VCaP (cell line): Measurements from ENCODE around the gene SLCO2A1.

Experiments used
- H3K27ac ChIP-seq: fragments of 450-650 bp; 2 replicates; pipeline ENCODE4 v1.5.1; 2017
- TF ChIP-seq, protein P1 (sequence below): fragments of 450-650 bp; conservative IDR thresholded peaks from 2 replicates; pipeline ENCODE4 v1.5.1; 2017; ENCODE audit warnings: mild to moderate bottlenecking, moderate library complexity

Gene SLCO2A1

GRCh38 chr3:134059671-134060560, 30.2 kb upstream of the SLCO2A1 start:
- no peak overlapping the region; the same call in 1 of the 2 replicates for H3K27ac ChIP-seq
- TF ChIP-seq, protein P1, sequence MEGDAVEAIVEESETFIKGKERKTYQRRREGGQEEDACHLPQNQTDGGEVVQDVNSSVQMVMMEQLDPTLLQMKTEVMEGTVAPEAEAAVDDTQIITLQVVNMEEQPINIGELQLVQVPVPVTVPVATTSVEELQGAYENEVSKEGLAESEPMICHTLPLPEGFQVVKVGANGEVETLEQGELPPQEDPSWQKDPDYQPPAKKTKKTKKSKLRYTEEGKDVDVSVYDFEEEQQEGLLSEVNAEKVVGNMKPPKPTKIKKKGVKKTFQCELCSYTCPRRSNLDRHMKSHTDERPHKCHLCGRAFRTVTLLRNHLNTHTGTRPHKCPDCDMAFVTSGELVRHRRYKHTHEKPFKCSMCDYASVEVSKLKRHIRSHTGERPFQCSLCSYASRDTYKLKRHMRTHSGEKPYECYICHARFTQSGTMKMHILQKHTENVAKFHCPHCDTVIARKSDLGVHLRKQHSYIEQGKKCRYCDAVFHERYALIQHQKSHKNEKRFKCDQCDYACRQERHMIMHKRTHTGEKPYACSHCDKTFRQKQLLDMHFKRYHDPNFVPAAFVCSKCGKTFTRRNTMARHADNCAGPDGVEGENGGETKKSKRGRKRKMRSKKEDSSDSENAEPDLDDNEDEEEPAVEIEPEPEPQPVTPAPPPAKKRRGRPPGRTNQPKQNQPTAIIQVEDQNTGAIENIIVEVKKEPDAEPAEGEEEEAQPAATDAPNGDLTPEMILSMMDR, result 0 out of 2 replicates have a peak, but pooled peaks have one; percentile 10

DNA sequence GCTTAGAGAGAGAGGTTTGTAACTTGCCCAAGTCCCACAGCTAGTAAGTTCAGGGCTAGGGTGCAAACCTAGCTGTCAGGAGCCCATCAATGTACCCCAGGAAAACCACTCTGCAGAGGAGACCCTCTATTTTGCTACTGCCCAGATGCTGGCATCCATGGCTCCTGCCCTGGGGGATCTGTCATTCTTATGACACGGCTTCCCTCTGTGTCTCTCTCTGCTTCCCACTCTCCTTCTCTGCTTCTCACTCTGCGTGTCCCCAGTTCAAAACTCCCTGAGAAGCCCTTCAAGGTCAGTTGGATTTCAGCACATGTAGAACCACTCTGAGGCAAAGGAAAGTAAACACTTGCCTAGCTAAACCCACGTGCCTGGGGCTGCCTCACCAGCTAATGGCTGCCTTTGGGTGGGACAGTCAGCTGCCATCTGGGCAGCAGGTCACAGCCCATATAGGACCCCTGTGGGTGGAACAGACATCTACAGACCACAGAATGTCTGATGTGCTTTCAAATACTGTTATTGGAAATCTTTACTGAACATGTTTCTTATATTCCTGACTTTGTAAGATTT, 29.4 kb upstream of the SLCO2A1 start:
- no peak overlapping the region for H3K27ac ChIP-seq
- TF ChIP-seq, protein P1, result no peak

DNA sequence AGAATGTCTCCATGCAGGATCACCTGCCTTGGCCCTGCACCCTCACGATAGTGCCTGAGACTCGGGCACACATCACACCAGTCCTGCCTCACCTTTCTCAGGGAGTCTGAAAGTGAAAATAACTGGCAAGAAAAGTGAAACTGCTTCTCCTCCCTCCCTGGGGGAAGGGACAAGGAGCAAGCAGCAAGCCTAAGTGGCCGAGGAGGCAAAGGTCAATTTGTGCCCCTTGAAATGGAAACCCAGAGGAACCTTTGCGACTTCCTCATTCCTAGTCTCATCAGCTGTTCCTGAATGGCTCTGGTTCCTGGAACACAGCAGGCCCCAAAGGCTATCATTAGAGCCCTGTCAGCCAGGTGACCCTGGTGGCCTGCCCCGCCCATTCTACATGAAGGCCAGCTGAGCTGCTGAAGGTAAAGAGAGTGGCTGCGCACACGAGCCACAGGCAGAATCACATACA, 28.0 kb upstream of the SLCO2A1 start:
- no peak overlapping the region for H3K27ac ChIP-seq
- TF ChIP-seq, protein P1, result no peak

DNA sequence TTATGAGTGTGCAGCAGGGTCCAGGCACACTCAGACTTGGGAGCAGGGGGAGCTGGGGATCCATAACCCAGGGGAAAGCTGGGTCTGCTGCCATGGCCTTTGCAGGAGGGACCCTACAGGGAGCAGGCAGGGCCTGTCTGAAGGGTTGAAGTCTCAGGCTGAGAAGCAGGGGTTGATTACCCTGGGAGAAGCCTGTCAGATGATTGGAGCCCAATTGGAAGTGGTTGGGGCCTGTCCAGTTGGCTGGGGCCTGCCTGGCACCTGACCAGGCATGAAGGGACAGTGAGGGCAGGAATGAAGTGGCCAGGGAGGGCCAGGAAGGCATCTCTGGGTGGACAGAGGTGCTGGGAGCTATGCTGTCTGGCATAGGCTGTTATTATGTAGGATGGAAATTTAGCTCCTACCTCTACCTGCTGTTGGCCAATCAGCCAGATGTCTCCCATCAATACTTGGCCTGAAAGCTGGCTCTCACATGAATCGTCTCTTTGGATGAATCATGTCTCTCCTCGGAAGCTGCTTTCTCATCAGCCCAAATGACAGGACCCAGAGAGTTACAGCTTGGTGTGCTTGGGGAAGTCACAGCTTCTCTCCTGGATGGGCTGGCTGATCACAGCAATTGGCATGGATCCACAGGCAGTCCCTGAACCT, 27.4 kb upstream of the SLCO2A1 start:
- H3K27ac ChIP-seq, result no peak overlapping the region
- TF ChIP-seq, protein P1, result no peak

DNA sequence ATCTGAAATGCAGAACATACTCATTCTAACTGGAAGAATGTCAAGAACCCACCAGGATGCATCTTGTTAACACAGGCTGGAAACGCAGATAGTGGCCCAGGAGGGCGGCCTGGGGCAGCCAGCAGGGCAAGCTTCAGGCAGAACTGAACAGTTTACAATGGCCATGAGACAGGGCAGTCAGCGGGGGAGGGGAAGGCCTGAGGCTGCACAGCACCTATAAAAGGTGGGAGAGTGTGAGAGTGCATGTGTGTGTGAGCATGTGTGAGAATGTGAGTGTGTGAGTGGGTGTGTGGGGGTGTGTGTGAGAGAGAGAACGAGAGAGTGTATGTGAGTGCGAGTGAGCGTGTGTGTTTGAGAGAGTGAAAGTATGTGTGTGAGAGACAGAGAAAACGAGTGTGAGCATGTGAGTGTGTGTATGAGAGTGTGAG, 26.8 kb upstream of the SLCO2A1 start:
- TF ChIP-seq, protein P1, result no peak
- H3K27ac ChIP-seq, result no peak overlapping the region

GRCh38 chr3:134055661-134056060, 25.9 kb upstream of the SLCO2A1 start:
- no peak overlapping the region for H3K27ac ChIP-seq
- TF ChIP-seq, protein P1, result no peak

- TF ChIP-seq, protein P1, result no peak
Measured at GRCh38 chr3:134054881-134055280, 25.2 kb upstream of the SLCO2A1 start.

More at GRCh38 chr3:134054881-134055280, 25.2 kb upstream of the SLCO2A1 start:
- no peak overlapping the region for H3K27ac ChIP-seq
